Suppressor macrophage (primary cell): Measurements from ENCODE around the gene LMTK2.
"Not testable (repeated sequence)": the region's sequence is repeated elsewhere in the genome, so short reads cannot be mapped to it uniquely, and the experiment has no call there.

Experiments
- DNase-seq, 4 experiments: peaks; one replicate each; pipeline ENCODE4 v3.0.0-alpha.2; 2020 to 2022

LMTK2 gene

GRCh38 chr7:98217623-98218582 lies 111.2 kb downstream of the LMTK2 start:
- peak; percentile 71 to 90 (median 82) for DNase-seq

GRCh38 chr7:98219382-98219781 lies 112.7 kb downstream of the LMTK2 start:
- not testable (repeated sequence) for DNase-seq

- DNase-seq = no peak
Observed at GRCh38 chr7:98221611-98222532, 115.2 kb downstream of the LMTK2 start.

- no peak for DNase-seq
Observed at GRCh38 chr7:98222533-98223195, 116.0 kb downstream of the LMTK2 start.

- DNase-seq = no peak
Observed at GRCh38 chr7:98223351-98223897, 116.8 kb downstream of the LMTK2 start.

- no peak for DNase-seq
Observed at GRCh38 chr7:98223898-98224700, 117.4 kb downstream of the LMTK2 start.

GRCh38 chr7:98224701-98225181 lies 118.1 kb downstream of the LMTK2 start:
- no peak for DNase-seq

GRCh38 chr7:98225913-98226614 lies 119.4 kb downstream of the LMTK2 start:
- DNase-seq = no peak

GRCh38 chr7:98227939-98228338 lies 121.3 kb downstream of the LMTK2 start:
- no peak for DNase-seq

GRCh38 chr7:98228801-98229200 lies 122.1 kb downstream of the LMTK2 start:
- DNase-seq = no peak

- DNase-seq = no peak
Observed at GRCh38 chr7:98229441-98229840, 122.8 kb downstream of the LMTK2 start.

- no peak for DNase-seq
Observed at GRCh38 chr7:98229991-98230745, 123.5 kb downstream of the LMTK2 start.

- DNase-seq = no peak
Observed at GRCh38 chr7:98230746-98231471, 124.2 kb downstream of the LMTK2 start.

- no peak for DNase-seq
Observed at GRCh38 chr7:98231493-98232262, 125.0 kb downstream of the LMTK2 start.

- peak in 2 of 4 experiments; percentile 24 to 26 for DNase-seq
Observed at GRCh38 chr7:98232263-98232585, 125.6 kb downstream of the LMTK2 start.

- no peak for DNase-seq
Observed at GRCh38 chr7:98232799-98233198, 126.1 kb downstream of the LMTK2 start.

GRCh38 chr7:98233219-98234070 lies 126.8 kb downstream of the LMTK2 start:
- no peak for DNase-seq
